D341Med (cell line): ENCODE measurements around the gene TTLL9.
A peak's percentile ranks its signal among the peaks of the same experiment; 100 is the strongest.

Experiments
- DNase-seq: peaks from one replicate; pipeline ENCODE4 v3.0.0; 2012; ENCODE audit warnings: low spot score

TTLL9 gene

DNA sequence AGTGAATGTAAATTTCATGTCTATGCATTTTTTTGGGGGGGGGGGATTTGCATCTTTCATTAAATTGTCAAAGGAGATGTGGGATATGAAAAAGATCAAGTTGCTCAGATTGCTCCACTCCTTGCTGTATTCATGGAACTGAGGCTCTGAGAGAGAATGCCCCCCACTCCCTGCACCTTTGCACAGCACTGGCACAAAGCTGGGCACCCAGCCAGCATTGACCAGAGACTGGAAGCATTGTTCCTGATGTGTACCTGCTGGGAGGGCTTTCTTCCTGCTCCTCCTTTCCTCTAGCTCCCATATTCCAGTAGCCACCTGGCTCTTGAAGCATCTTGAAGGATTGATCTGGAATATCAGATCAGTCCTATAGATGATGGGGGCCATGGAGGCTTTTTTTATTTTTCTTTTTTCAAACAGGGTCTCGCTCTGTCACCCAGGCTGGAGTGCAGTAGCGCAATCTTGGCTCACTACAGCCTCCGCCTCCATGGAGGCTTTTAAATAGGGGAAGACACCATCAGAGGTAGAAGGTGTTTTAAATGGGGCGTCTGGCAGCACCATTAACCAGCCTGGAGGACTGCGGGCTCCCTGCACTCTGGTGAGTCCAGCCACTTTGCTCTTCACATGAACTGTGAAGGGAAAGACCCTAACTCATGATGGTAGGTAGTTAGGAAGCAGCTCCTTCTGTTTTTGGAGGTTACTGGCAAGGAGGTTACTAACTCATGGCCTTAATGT lies 11.0 kb upstream of the TTLL9 start:
- DNase-seq: no peak

DNA sequence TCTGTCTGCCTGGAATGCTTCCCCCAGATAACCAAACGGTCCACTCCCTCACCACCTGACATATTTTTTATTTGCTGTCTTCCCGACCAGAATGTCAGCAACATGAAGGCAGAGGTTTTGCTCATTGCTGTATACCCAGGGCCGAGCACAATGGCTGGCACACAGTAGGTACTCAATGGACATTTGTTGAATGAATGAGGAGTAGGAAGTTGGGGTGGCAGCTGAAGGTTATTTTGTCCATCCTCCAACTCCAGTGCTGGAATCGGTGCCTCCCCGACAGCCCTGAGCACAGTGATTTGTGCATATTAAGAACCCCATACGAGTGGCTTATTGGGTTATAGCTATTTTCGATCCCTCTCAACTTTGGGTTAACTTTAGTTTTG lies 10.4 kb upstream of the TTLL9 start:
- DNase-seq: no peak

DNA sequence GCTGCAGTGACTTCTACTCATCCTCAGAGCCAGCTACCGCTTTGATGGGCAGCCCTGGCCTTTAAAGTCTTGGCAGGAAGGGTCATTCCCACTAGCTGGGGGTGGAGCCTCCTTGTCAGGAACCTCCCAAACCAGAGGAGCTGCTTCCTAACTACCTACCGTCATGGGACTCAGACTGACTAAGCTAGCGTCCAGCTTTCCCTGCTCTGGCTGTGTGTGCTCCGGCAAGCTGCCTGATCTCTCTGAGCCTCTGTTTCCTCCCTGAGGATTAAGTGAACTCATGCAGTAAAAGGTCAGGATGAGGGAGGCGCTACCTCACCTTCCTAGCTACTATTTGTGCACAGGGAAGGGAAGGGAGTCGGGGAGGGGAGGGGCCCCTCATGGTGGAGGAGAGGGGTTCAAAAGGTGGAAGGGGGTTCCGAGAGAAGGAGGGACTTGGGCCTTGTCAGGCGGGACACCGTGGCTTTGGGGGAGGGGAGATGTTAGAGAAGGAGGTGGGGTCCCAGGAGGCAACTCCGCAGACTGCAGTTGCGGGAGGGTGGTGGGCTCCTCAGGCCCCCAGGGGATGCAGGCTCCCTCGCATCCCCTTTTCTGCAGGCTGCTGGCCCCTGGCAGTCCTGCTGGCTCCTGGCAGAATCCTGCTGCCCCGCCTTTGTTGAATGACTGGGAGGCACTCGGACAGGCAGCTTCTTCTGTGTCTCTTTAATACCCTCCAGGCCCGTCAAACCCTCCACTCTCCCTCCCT lies 9.9 kb upstream of the TTLL9 start:
- no peak for DNase-seq

GRCh38 chr20:31861135-31861384 lies 9.4 kb upstream of the TTLL9 start:
- peak; percentile 68 for DNase-seq

DNA sequence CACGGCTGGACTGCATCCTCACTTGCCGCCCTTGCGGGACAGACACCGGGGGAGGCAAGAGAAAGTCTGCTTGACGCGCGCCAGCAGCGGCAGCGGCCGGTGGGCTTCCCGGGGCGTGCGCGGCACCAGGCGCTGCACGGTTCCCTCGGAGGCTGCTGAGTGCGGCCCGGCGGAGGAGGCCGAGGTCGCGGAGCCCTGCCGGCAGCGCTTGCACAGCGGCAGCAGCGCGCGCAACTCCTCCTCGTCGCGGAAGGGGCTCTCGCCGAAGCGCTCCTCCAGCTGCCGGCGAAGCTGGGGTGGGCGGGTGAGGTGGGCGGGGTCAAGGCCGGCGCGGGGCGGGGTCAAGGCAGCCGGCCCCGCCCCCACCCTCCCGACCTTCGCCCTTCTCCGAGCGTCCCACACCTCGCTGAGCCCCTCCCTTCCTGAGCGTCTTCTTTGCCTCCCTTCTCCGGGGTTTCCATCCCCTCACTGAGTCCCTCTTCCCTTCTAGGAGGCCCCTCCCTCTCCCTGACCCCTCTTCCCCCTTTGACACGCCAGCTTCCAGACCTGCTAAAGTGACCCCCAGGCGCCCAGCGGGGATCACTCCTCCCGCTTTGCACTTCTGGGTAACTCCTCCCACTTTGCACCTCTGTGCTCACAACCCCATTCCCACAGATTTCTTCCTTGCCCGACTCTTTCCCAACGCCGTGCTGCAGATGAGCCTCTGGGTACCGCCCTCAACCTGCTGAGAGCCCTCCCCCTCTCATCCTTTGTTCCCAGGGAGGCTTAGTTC lies 8.9 kb upstream of the TTLL9 start:
- peak; percentile 94 for DNase-seq

- DNase-seq: no peak
These were observed 8.3 kb upstream of the TTLL9 start for GRCh38 chr20:31862157-31862470.

DNA sequence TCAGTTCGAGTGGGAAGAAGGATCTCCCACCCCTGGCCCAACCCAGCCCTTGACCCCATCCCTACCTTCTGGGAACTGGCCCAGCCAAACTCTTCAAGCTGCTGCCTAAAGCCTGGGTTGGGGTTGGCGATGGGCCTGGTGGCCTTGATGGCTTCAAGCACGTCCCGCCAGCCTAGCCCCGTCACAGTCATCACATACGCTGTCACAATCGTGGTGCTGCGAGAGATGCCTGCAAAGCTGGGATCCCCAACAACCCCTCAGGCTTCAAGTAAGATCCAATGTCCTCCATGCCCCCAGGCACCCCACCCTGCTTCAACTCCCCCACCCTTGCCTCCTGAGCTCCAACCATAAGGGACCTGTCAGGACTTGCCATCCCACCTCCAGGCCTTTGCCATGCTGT lies 7.9 kb upstream of the TTLL9 start:
- no peak for DNase-seq

DNA sequence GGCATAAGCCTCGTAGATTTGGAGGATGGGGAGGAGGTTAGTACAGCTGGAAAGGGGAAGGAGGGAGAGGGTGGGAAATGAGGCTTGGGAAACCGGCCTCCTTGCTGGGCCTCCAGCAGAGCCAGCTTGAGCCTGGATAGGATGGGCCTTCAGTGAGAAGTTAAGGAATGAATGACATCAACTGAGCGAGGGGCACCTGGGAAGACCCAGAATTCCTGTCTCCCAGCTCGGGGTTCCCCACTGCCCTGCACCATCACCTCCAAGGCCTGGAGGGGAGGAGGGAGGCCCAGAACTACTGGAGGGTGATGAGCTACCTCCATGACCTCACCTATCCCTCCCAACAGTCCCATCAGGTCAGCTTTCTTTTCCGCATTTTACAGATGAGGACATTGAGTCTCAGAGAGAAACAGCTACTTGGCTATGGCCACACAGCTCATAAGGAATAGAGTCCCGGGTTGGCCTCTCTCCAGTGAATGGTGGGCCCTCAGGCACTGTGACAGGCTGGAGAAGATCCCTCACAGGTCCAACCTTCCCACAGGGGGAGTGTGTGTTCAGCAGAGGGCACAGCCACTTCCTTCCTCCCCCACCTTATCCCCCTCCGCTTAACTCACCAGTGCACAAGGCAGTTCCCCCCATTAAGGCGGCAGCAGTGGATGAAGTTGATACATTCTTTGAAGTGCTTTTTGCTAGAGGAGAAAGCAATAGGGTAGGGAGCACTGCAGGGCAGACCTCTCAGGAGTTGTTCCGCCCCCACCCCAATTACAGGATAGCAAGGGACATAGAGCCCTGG lies 6.9 kb upstream of the TTLL9 start:
- DNase-seq: no peak

DNA sequence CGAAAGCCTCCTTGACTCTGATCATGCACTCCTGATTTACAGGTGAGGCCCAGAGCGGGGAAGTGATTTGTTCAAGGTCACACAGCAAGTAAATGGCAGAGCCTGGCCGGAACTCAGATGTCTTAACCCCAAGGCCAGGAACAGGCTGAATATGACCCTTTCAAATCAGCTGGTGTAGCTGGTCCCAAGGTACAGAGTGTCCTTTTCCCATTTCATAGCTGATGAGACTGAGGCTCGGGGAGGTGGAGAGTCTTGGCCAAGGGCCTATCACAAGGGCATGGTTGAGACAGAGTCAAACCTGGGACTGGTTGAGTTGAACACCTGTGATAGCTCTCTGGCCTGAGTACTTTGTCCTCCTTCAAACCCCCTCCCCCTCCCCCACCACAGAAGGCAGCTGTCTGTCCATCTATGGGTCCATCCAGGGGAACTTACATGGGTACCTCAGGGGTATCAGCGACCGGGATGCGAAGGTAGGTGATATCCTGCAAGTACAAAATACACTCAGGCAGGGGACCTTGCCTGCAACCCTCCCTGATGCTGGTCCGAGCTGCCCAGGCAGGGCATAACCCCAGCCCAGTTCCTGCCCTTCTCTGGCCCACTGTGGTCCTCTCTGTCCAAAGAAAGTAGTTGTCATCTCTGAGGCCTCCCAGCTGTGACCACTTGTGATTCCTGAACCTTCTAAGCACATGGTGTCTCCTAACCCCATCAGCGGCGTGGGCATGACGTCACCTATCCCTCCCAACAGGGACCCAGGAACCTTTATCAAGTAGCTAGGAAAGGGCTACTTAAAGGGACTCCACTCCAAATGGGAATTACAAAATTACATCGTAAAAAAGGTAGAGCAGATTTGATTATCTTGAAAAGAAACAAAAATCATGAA lies 5.7 kb upstream of the TTLL9 start:
- DNase-seq: no peak

DNA sequence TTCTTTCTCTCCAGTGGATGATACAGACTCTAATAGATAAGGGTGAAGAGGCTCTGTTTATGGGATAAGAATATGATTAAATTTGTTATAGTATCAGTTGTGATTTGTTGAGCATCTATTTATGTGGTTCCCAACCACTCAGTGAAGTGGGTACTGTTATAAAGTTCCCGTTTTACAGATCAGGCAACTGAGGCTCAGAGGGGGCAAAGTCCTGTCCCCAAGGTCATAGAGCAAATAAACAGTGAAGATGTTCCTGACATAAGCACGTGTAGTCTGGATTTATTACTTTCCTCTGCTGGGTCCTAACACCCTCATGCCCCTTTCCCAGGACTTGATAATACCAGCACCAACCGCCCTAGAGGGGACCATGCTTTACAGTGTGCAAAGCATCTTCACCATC lies 4.2 kb upstream of the TTLL9 start:
- DNase-seq: no peak

- no peak for DNase-seq
These were observed 1.4 kb upstream of the TTLL9 start for GRCh38 chr20:31868853-31869672.

- DNase-seq: no peak
These were observed 827 bp upstream of the TTLL9 start for GRCh38 chr20:31869673-31869941.

GRCh38 chr20:31870726-31871617 lies 538 bp downstream of the TTLL9 start:
- no peak for DNase-seq

- DNase-seq: no peak
These were observed 1.2 kb downstream of the TTLL9 start for GRCh38 chr20:31871618-31871954.

- DNase-seq: no peak
These were observed 2.0 kb downstream of the TTLL9 start for GRCh38 chr20:31872406-31872805.

DNA sequence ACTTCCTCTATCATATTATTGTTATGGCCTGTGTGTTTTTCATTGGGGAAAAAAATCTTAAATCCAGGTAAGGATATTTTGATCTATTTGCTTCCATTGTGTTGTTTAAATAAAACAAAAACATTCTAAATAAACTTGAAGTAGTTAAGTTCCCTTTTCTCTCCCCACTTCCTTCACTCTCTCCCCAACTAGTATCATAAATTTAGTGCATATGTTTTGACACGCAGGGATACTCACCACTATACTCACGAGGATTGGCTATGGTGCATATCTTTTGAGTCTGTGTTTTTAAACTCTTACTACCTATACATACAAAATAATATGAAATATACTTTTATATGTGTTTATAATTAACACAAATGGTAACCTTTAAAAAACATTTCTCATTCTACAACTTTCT lies 5.2 kb downstream of the TTLL9 start:
- no peak for DNase-seq

- DNase-seq: no peak
These were observed 7.2 kb downstream of the TTLL9 start for GRCh38 chr20:31877684-31878083.

DNA sequence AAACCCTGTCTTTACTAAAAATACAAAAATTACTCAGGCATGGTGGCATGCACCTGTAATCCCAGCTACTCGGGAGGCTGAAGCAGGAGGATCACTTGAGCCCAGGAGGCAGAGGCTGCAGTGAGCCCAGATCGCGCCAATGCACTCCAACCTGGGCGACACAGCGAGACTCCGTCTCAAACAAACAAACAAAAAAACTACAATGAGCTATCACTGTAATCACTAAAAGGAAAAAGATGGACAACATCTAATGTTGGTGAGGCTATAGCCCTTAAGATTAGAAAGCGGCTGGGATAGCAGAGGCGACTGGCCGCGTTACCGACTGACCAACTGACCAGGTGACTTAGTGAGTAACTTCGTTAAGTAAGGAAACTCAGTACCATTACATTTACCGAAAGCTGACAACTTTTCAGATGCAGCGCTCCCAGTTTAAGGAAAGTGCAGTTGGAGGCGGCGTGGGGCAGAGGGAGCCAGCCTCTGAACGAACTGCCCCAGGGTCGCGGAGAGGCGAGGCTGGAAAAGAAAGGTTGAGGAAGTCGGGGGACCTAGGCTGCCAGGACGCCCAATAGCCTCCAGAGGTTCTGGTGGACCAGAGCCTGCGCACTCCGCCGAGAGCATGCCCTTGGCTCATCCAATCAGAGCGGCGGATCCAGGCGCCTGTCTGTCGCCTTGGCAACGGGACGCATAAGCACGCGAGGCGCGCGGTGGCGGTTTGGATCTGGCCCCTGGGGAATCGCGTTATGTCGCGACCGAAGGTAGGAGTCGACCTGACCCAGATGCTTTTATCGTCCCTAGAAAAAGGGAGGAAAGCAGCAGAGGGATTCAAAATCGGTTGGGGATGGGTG lies 8.9 kb downstream of the TTLL9 start:
- peak; percentile 96 for DNase-seq

GRCh38 chr20:31881945-31882344 lies 11.5 kb downstream of the TTLL9 start:
- DNase-seq: no peak
